GM23338 (cell line): ENCODE data around the gene GLMP. TPM values are rescaled to one million over a fixed set of nuclear protein-coding genes. Genes with fewer than 3 reads are reported as not detected.
A peak's percentile ranks its signal among the peaks of the same experiment; 100 is the strongest.

Source experiments
- ATAC-seq: fragments of 200-7000 bp; cut with Tn5 transposase; 3 replicates; pipeline ENCODE4 v1.9.1; 2020
- DNase-seq: peaks from one replicate; pipeline ENCODE4 v3.0.0-alpha.2; 2015; ENCODE audit warnings: low spot score
- H2AFZ ChIP-seq: fragments of 200-600 bp; sonication (generic); 2 replicates; pipeline ENCODE4 v1.8.0; 2016; ENCODE audit warnings: antibody characterized with exemption, mild to moderate bottlenecking, moderate library complexity
- H3F3A ChIP-seq: fragments of 200-600 bp; sonication (generic); replicated peaks from 2 replicates; pipeline ENCODE4 v1.8.0; 2017; ENCODE audit warnings: antibody characterized with exemption, mixed run types, low read depth
- H3K27ac ChIP-seq: fragments of 200-600 bp; sonication (generic); 2 replicates; pipeline ENCODE4 v1.6.1; 2016; ENCODE audit warnings: low read depth
- H3K27me3 ChIP-seq: fragments of 200-600 bp; sonication (generic); 2 replicates; pipeline ENCODE4 v1.8.0; 2016; ENCODE audit warnings: mild to moderate bottlenecking, mixed run types, moderate library complexity; ENCODE audit not compliant: insufficient read depth
- H3K36me3 ChIP-seq: fragments of 200-600 bp; sonication (generic); 2 replicates; pipeline ENCODE4 v1.8.0; 2016; ENCODE audit warnings: mild to moderate bottlenecking; ENCODE audit not compliant: insufficient read depth
- H3K4me1 ChIP-seq: fragments of 200-600 bp; sonication (generic); 2 replicates; pipeline ENCODE4 v1.8.0; 2016; ENCODE audit warnings: mild to moderate bottlenecking, moderate library complexity; ENCODE audit not compliant: insufficient read depth
- H3K4me2 ChIP-seq: fragments of 200-600 bp; sonication (generic); 2 replicates; pipeline ENCODE4 v1.7.1; 2017; ENCODE audit warnings: mixed run types
- H3K4me3 ChIP-seq: fragments of 200-600 bp; sonication (generic); 2 replicates; pipeline ENCODE4 v1.6.1; 2016; ENCODE audit warnings: mixed run types
- H3K79me2 ChIP-seq: fragments of 200-600 bp; sonication (generic); replicated peaks from 2 replicates; pipeline ENCODE4 v1.8.0; 2017; ENCODE audit warnings: mild to moderate bottlenecking; ENCODE audit not compliant: insufficient read depth
- H3K9me2 ChIP-seq: fragments of 200-600 bp; sonication (generic); 2 replicates; pipeline ENCODE4 v1.8.0; 2017; ENCODE audit not compliant: insufficient read depth
- H4K20me1 ChIP-seq: fragments of 200-600 bp; sonication (generic); replicated peaks from 2 replicates; pipeline ENCODE4 v1.8.0; 2017; ENCODE audit warnings: mild to moderate bottlenecking; ENCODE audit not compliant: insufficient read depth
- H3K27ac Mint-ChIP-seq: 2 replicates; pipeline ENCODE4 v1.8.0; 2020; ENCODE audit warnings: inconsistent platforms, mild to moderate bottlenecking, moderate library complexity, mixed read lengths
- H3K27me3 Mint-ChIP-seq: 3 replicates; pipeline ENCODE4 v1.8.0; 2022; ENCODE audit warnings: low read depth, mild to moderate bottlenecking, moderate library complexity, mixed read lengths, inconsistent platforms; ENCODE audit not compliant: insufficient read depth, poor library complexity
- H3K36me3 Mint-ChIP-seq: 3 replicates; pipeline ENCODE4 v1.8.0; 2021; ENCODE audit warnings: low read depth, mild to moderate bottlenecking, inconsistent platforms, moderate library complexity, mixed read lengths
- H3K4me1 Mint-ChIP-seq: 3 replicates; pipeline ENCODE4 v1.8.0; 2020; ENCODE audit warnings: mild to moderate bottlenecking, inconsistent platforms, mixed read lengths
- H3K4me3 Mint-ChIP-seq: 3 replicates; pipeline ENCODE4 v1.8.0; 2021; ENCODE audit warnings: moderate library complexity, mild to moderate bottlenecking, inconsistent platforms, mixed read lengths
- H3K9me3 Mint-ChIP-seq: 3 replicates; pipeline ENCODE4 v1.8.0; 2020; ENCODE audit warnings: moderate library complexity, mild to moderate bottlenecking, inconsistent platforms, mixed read lengths
- CREB1 ChIP-seq: fragments of 250-450 bp; sonication (Bioruptor Pico); IDR thresholded peaks from 2 replicates; pipeline ENCODE4 v1.5.0; 2020; ENCODE audit warnings: low read depth, mild to moderate bottlenecking, moderate library complexity
- EZH2phosphoT487 ChIP-seq: fragments of 200-600 bp; sonication (generic); IDR thresholded peaks from one replicate; pipeline ENCODE4 v1.8.1; 2018; ENCODE audit warnings: antibody characterized with exemption; ENCODE audit not compliant: unreplicated experiment
- JUNB ChIP-seq: IDR thresholded peaks from one replicate; pipeline ENCODE4 v1.6.1; 2016; ENCODE audit warnings: antibody characterized with exemption; ENCODE audit not compliant: unreplicated experiment
- NANOG ChIP-seq: IDR thresholded peaks from 2 replicates; pipeline ENCODE4 v1.6.1; 2016; ENCODE audit warnings: antibody characterized with exemption, borderline replicate concordance
- POLR2AphosphoS5 ChIP-seq: IDR thresholded peaks from 2 replicates; pipeline ENCODE4 v1.6.1; 2016; ENCODE audit warnings: antibody characterized with exemption, low read depth
- STAT1 ChIP-seq: IDR thresholded peaks from one replicate; pipeline ENCODE4 v1.6.1; 2016; ENCODE audit warnings: antibody characterized with exemption; ENCODE audit not compliant: unreplicated experiment
- ZNF114 ChIP-seq: fragments of 250-450 bp; sonication (Bioruptor Pico); IDR thresholded peaks from 2 replicates; pipeline ENCODE4 v1.5.0; 2020; ENCODE audit warnings: mild to moderate bottlenecking, moderate library complexity
- ZNF331 ChIP-seq: fragments of 250-450 bp; sonication (Bioruptor Pico); IDR thresholded peaks from 2 replicates; pipeline ENCODE4 v1.5.0; 2020; ENCODE audit warnings: low read depth, mild to moderate bottlenecking, moderate library complexity
- polyA plus RNA-seq: library from polyadenylated mRNA; unstranded; fragments of >200 nt; fragmentation: Nextera tagmentation; extraction: Ambion mirVana; gene quantifications from 2 replicates; pipeline ENCODE4 v1.2.1, GENCODE V29; 2016
- total RNA-seq: library from RNA; depleted of rRNA; stranded (reverse); fragments of >200 nt; shearing (Covaris generic); gene quantifications from 2 replicates; pipeline ENCODE4 v1.2.3, GENCODE V29; 2014
- TF ChIP-seq, protein P1 (sequence below), 2 experiments: fragments of 200-600 bp in 1 of 2; sonication (generic) in 1 of 2; conservative IDR thresholded peaks; 2 replicates each; pipeline versions ENCODE4 v1.5.1 to v1.6.1; 2016 to 2017; ENCODE audit warnings: antibody characterized with exemption in 2 of 2, low read depth in 2 of 2, mild to moderate bottlenecking in 2 of 2, moderate library complexity in 1 of 2
- TF ChIP-seq, protein P2 (sequence below): IDR thresholded peaks from one replicate; pipeline ENCODE4 v1.6.1; 2018; ENCODE audit warnings: antibody characterized with exemption; ENCODE audit not compliant: unreplicated experiment
- TF ChIP-seq, protein P3 (sequence below): fragments of 250-450 bp; sonication (Bioruptor Pico); IDR thresholded peaks from 2 replicates; pipeline ENCODE4 v1.5.0; 2020; ENCODE audit warnings: mild to moderate bottlenecking, moderate library complexity

GLMP gene
- total and polyA plus RNA-seq, 2 experiments from 2014 or later: 33.6 to 41.9 TPM

DNA sequence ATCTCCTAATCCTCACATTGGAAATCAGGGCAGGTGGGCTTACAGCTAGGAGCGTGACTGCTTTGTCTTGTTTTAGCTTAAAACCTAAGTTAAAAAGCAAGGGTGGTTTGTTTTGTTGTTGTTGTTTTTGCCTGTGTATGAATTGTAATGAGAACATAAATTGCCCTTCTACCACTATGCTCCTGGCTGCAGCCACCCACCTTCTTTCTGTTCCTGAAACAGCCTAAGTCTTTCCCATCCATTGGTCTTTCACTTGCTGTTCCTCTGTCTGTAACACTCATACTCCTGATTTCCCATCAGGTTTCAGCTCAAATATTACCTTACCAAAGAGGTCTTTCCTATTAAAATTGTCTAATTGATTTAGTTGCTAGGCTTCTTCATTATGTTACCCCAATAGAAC lies 12.0 kb downstream of the GLMP start (continued):
- TF ChIP-seq, protein P1, sequence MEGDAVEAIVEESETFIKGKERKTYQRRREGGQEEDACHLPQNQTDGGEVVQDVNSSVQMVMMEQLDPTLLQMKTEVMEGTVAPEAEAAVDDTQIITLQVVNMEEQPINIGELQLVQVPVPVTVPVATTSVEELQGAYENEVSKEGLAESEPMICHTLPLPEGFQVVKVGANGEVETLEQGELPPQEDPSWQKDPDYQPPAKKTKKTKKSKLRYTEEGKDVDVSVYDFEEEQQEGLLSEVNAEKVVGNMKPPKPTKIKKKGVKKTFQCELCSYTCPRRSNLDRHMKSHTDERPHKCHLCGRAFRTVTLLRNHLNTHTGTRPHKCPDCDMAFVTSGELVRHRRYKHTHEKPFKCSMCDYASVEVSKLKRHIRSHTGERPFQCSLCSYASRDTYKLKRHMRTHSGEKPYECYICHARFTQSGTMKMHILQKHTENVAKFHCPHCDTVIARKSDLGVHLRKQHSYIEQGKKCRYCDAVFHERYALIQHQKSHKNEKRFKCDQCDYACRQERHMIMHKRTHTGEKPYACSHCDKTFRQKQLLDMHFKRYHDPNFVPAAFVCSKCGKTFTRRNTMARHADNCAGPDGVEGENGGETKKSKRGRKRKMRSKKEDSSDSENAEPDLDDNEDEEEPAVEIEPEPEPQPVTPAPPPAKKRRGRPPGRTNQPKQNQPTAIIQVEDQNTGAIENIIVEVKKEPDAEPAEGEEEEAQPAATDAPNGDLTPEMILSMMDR (conservative IDR thresholded peaks at IDR 0.05; ENCODE audit: low read depth in 2 of 2): no peak
- TF ChIP-seq EZH2phosphoT487: no peak
- no peak for TF ChIP-seq POLR2AphosphoS5
- TF ChIP-seq JUNB: no peak
- TF ChIP-seq, protein P2, sequence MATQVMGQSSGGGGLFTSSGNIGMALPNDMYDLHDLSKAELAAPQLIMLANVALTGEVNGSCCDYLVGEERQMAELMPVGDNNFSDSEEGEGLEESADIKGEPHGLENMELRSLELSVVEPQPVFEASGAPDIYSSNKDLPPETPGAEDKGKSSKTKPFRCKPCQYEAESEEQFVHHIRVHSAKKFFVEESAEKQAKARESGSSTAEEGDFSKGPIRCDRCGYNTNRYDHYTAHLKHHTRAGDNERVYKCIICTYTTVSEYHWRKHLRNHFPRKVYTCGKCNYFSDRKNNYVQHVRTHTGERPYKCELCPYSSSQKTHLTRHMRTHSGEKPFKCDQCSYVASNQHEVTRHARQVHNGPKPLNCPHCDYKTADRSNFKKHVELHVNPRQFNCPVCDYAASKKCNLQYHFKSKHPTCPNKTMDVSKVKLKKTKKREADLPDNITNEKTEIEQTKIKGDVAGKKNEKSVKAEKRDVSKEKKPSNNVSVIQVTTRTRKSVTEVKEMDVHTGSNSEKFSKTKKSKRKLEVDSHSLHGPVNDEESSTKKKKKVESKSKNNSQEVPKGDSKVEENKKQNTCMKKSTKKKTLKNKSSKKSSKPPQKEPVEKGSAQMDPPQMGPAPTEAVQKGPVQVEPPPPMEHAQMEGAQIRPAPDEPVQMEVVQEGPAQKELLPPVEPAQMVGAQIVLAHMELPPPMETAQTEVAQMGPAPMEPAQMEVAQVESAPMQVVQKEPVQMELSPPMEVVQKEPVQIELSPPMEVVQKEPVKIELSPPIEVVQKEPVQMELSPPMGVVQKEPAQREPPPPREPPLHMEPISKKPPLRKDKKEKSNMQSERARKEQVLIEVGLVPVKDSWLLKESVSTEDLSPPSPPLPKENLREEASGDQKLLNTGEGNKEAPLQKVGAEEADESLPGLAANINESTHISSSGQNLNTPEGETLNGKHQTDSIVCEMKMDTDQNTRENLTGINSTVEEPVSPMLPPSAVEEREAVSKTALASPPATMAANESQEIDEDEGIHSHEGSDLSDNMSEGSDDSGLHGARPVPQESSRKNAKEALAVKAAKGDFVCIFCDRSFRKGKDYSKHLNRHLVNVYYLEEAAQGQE: no peak
- TF ChIP-seq STAT1: no peak
- TF ChIP-seq ZNF114: no peak

DNA sequence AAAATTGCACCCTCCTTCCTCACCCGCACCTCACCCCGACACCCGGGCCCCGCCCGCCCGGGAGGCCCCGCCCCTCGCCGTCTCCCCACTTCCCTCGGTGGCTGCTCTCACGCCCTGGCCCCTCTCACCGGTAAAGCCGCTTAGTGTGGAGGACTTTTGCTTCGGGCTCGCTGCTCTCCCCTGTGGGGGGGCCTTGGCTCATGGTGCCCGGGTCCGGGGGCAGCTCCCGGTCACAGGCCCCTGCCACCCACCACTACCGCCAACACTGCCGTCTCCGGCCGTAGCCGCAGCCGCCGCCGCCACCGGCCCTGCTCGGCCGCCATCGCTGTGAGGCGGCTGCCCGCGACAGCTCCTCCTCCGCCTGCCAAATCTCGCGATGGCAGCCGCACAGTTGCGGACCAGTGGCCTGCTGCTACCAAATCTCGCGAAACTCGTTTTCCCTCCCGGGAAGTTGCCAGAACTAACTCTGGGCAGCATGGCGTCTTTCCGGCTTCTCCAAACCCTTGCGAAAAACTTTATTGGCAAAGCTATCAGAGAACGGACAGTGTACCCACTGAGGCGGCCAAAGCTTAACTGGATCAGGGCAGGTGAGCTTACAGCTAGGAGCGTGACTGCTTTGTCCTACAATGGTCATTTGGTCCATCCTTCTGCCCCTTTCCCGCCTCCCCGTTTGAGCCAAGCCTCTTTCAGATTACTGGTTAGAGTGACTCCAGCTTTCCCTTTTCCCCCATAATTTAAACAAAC lies 12.8 kb downstream of the GLMP start, which contains the start of gene SMG5:
TSS of gene SMG5 (minus strand) at position 347 of the 744 bp plus-strand sequence. CDS start at position 202, 145 bp downstream.
- H3K27me3 ChIP-seq: no peaks in the 10 kb centered on the region
- peak within 1 kb of the TSS; percentile 97 for H3K27ac Mint-ChIP-seq
- H3K36me3 Mint-ChIP-seq: peaks cover 13% of the 10 kb centered on the region
- H3K4me2 ChIP-seq: peak within 1 kb of the TSS; percentile 96
- peaks cover 19% of the 10 kb centered on the region for H3K4me1 Mint-ChIP-seq
- peaks cover 20% of the 10 kb centered on the region; the same call in 1 of the 2 replicates for H3F3A ChIP-seq
- peaks cover 36% of the 10 kb centered on the region for H4K20me1 ChIP-seq
- H3K4me3 Mint-ChIP-seq: peak within 1 kb of the TSS; percentile 98
- H3K9me3 Mint-ChIP-seq: no peaks in the 10 kb centered on the region
- H3K4me3 ChIP-seq: peak within 1 kb of the TSS; percentile 83
- peak within 1 kb of the TSS; percentile 92 for H3K27ac ChIP-seq
- no peaks in the 10 kb centered on the region for H3K9me2 ChIP-seq
- DNase-seq (peak; percentile 100), ATAC-seq (peak; percentile 89)
- H2AFZ ChIP-seq: peak within 1 kb of the TSS; percentile 95
- H3K4me1 ChIP-seq: peaks cover 16% of the 10 kb centered on the region
- peaks cover 16% of the 10 kb centered on the region for H3K27me3 Mint-ChIP-seq
- peaks cover 18% of the 10 kb centered on the region for H3K36me3 ChIP-seq
- peaks cover 44% of the 10 kb centered on the region for H3K79me2 ChIP-seq
- TF ChIP-seq, protein P1 (conservative IDR thresholded peaks at IDR 0.05; ENCODE audit: low read depth in 2 of 2): no peak
- TF ChIP-seq ZNF331: no peak
- peak; percentile 21; the same call in 1 of the 2 replicates for TF ChIP-seq NANOG
- peak; percentile 79 for TF ChIP-seq CREB1
- TF ChIP-seq, protein P3, sequence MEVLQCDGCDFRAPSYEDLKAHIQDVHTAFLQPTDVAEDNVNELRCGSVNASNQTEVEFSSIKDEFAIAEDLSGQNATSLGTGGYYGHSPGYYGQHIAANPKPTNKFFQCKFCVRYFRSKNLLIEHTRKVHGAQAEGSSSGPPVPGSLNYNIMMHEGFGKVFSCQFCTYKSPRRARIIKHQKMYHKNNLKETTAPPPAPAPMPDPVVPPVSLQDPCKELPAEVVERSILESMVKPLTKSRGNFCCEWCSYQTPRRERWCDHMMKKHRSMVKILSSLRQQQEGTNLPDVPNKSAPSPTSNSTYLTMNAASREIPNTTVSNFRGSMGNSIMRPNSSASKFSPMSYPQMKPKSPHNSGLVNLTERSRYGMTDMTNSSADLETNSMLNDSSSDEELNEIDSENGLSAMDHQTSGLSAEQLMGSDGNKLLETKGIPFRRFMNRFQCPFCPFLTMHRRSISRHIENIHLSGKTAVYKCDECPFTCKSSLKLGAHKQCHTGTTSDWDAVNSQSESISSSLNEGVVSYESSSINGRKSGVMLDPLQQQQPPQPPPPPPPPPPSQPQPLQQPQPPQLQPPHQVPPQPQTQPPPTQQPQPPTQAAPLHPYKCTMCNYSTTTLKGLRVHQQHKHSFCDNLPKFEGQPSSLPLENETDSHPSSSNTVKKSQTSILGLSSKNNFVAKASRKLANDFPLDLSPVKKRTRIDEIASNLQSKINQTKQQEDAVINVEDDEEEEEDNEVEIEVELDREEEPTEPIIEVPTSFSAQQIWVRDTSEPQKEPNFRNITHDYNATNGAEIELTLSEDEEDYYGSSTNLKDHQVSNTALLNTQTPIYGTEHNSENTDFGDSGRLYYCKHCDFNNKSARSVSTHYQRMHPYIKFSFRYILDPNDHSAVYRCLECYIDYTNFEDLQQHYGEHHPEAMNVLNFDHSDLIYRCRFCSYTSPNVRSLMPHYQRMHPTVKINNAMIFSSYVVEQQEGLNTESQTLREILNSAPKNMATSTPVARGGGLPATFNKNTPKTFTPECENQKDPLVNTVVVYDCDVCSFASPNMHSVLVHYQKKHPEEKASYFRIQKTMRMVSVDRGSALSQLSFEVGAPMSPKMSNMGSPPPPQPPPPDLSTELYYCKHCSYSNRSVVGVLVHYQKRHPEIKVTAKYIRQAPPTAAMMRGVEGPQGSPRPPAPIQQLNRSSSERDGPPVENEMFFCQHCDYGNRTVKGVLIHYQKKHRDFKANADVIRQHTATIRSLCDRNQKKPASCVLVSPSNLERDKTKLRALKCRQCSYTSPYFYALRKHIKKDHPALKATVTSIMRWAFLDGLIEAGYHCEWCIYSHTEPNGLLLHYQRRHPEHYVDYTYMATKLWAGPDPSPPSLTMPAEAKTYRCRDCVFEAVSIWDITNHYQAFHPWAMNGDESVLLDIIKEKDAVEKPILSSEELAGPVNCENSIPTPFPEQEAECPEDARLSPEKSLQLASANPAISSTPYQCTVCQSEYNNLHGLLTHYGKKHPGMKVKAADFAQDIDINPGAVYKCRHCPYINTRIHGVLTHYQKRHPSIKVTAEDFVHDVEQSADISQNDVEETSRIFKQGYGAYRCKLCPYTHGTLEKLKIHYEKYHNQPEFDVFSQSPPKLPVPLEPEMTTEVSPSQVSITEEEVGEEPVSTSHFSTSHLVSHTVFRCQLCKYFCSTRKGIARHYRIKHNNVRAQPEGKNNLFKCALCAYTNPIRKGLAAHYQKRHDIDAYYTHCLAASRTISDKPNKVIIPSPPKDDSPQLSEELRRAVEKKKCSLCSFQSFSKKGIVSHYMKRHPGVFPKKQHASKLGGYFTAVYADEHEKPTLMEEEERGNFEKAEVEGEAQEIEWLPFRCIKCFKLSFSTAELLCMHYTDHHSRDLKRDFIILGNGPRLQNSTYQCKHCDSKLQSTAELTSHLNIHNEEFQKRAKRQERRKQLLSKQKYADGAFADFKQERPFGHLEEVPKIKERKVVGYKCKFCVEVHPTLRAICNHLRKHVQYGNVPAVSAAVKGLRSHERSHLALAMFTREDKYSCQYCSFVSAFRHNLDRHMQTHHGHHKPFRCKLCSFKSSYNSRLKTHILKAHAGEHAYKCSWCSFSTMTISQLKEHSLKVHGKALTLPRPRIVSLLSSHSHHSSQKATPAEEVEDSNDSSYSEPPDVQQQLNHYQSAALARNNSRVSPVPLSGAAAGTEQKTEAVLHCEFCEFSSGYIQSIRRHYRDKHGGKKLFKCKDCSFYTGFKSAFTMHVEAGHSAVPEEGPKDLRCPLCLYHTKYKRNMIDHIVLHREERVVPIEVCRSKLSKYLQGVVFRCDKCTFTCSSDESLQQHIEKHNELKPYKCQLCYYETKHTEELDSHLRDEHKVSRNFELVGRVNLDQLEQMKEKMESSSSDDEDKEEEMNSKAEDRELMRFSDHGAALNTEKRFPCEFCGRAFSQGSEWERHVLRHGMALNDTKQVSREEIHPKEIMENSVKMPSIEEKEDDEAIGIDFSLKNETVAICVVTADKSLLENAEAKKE (CRISPR knock-in tag): no peak
